ENCODE data around the gene MAGEA6.
"Not testable (repeated sequence)": the region's sequence is repeated elsewhere in the genome, so short reads cannot be mapped to it uniquely, and the experiment has no call there.

The MAGEA6 gene

GRCh38 chrX:152759544-152759943 is 9.9 kb downstream of the MAGEA6 start:
- not testable (repeated sequence) for H3K27me3 ChIP-seq (ENCODE audit: low read depth, low read length); H3K4me1 ChIP-seq (ENCODE audit: control insufficient read depth in 1 of 2, insufficient read depth in 2 of 2, low read length in 2 of 2); H3K27ac ChIP-seq (ENCODE audit: low read length); H3K36me3 ChIP-seq (ENCODE audit: control insufficient read depth in 1 of 2, insufficient read depth in 2 of 2, low read length in 2 of 2); H3K9me3 ChIP-seq (ENCODE audit: control insufficient read depth in 1 of 2, low read length in 2 of 2); H3K4me3 ChIP-seq (ENCODE audit: low read depth in 1 of 2, low read length in 2 of 2)

GRCh38 chrX:152758918-152759317 is 10.6 kb downstream of the MAGEA6 start, which contains the start of gene CSAG3:
Gene CSAG3, plus strand, starts transcription at chrX:152759218.
- H3K36me3 ChIP-seq (ENCODE audit: control insufficient read depth in 1 of 2, insufficient read depth in 2 of 2, low read length in 2 of 2); H3K4me3 ChIP-seq (ENCODE audit: low read depth in 1 of 2, low read length in 2 of 2); H3K9me3 ChIP-seq (ENCODE audit: control insufficient read depth in 1 of 2, low read length in 2 of 2); H3K4me1 ChIP-seq (ENCODE audit: control insufficient read depth in 1 of 2, insufficient read depth in 2 of 2, low read length in 2 of 2); H3K27ac ChIP-seq (ENCODE audit: low read length); H3K27me3 ChIP-seq (ENCODE audit: low read depth, low read length): not testable (repeated sequence)

GRCh38 chrX:152754871-152755270 is 14.6 kb downstream of the MAGEA6 start:
- H3K27me3 ChIP-seq (ENCODE audit: low read depth, low read length); H3K4me3 ChIP-seq (ENCODE audit: low read depth in 1 of 2, low read length in 2 of 2); H3K9me3 ChIP-seq (ENCODE audit: control insufficient read depth in 1 of 2, low read length in 2 of 2); H3K4me1 ChIP-seq (ENCODE audit: control insufficient read depth in 1 of 2, insufficient read depth in 2 of 2, low read length in 2 of 2); H3K36me3 ChIP-seq (ENCODE audit: control insufficient read depth in 1 of 2, insufficient read depth in 2 of 2, low read length in 2 of 2); H3K27ac ChIP-seq (ENCODE audit: low read length): not testable (repeated sequence)

DNA sequence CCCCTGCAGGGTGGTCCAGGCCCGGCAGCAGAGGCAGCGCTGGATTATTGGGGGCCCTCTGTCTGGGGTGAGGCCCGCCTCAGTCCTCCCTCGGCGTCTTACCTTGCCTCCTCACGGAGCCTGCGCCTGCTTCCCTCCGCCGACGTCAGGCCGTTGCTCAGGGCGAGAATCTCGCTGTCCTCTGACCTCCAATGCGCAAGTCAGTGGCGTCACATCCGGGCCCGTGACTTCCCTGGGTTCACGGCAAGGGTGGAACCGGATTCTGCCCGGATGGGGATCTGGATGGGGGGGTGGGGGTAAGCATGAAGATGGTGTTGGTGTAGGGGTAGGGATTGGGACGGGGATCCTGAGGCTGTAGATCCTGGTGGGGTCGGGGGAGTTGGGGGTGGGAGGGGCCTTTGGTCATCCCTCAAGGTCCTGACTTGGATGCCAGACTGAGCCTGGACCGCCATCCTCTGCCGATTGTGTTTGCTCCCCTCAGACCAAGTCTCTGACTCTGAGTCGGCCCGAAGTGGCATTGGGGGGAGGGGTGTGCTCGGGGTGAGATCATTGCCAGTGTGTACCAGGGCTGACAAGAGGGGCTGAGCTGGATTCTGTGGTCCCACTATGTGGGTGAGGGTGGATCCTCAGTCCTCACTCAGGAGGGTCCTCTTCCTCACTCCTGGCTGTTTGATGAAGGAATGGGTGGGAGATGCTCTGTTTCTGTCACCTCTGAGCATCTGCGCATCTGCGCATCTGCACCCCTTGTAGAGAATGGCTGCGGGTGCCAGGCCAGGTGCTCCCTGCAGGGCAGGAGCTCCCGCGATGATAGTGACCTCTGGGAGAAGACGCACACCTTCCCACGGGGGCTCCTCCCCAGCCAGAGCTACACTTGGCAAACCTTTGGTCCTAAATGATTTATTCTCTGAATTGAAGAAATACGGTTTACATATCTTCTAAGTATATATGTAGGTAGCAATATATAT is 15.5 kb downstream of the MAGEA6 start, which contains the start of gene MAGEA2:
Gene MAGEA2, minus strand, starts transcription at position 157 of the 965 bp plus-strand sequence. CDS start 2,479 bp downstream, outside the sequence.
- H3K27ac ChIP-seq (ENCODE audit: low read length); H3K9me3 ChIP-seq (ENCODE audit: control insufficient read depth in 1 of 2, low read length in 2 of 2): not testable (repeated sequence)

GRCh38 chrX:152738560-152738959 is 30.9 kb downstream of the MAGEA6 start:
- no peaks in the 10 kb centered on the region for H3K27me3 ChIP-seq (ENCODE audit: low read depth, low read length)
- H3K36me3 ChIP-seq (ENCODE audit: control insufficient read depth in 1 of 2, insufficient read depth in 2 of 2, low read length in 2 of 2), result no peaks in the 10 kb centered on the region
- no peaks in the 10 kb centered on the region for H3K4me1 ChIP-seq (ENCODE audit: control insufficient read depth in 1 of 2, insufficient read depth in 2 of 2, low read length in 2 of 2)
- no peak overlapping the region for H3K27ac ChIP-seq (ENCODE audit: low read length)
- H3K9me3 ChIP-seq (ENCODE audit: control insufficient read depth in 1 of 2, low read length in 2 of 2), result no peaks in the 10 kb centered on the region
- H3K4me3 ChIP-seq (ENCODE audit: low read depth in 1 of 2, low read length in 2 of 2), result no peak overlapping the region

More for the DNA sequence above, 15.5 kb downstream of the MAGEA6 start, which contains the start of gene MAGEA2:
- not testable (repeated sequence) for H3K36me3 ChIP-seq (ENCODE audit: control insufficient read depth in 1 of 2, insufficient read depth in 2 of 2, low read length in 2 of 2); H3K4me3 ChIP-seq (ENCODE audit: low read depth in 1 of 2, low read length in 2 of 2); H3K4me1 ChIP-seq (ENCODE audit: control insufficient read depth in 1 of 2, insufficient read depth in 2 of 2, low read length in 2 of 2); H3K27me3 ChIP-seq (ENCODE audit: low read depth, low read length)

GRCh38 chrX:152736528-152736927 is 33.0 kb downstream of the MAGEA6 start:
- H3K27me3 ChIP-seq (ENCODE audit: low read depth, low read length); H3K9me3 ChIP-seq (ENCODE audit: control insufficient read depth in 1 of 2, low read length in 2 of 2); H3K4me3 ChIP-seq (ENCODE audit: low read depth in 1 of 2, low read length in 2 of 2); H3K4me1 ChIP-seq (ENCODE audit: control insufficient read depth in 1 of 2, insufficient read depth in 2 of 2, low read length in 2 of 2); H3K36me3 ChIP-seq (ENCODE audit: control insufficient read depth in 1 of 2, insufficient read depth in 2 of 2, low read length in 2 of 2); H3K27ac ChIP-seq (ENCODE audit: low read length): not testable (repeated sequence)

DNA sequence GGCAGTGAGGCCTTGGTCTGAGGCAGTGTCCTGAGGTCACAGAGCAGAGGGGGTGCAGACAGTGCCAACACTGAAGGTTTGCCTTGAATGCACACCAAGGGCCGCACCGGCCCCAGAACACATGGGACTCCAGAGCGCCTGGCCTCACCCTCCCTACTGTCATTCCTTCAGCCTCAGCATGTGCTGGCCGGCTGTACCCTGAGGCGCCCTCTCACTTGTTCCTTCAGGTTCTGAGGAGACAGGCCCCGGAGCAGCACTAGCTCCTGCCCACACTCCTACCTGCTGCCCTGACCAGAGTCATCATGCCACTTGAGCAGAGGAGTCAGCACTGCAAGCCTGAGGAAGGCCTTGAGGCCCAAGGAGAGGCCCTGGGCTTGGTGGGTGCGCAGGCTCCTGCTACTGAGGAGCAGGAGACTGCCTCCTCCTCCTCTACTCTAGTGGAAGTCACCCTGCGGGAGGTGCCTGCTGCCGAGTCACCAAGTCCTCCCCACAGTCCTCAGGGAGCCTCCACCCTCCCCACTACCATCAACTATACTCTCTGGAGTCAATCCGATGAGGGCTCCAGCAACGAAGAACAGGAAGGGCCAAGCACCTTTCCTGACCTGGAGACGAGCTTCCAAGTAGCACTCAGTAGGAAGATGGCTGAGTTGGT is 33.5 kb downstream of the MAGEA6 start:
- Histone ChIP-seq H3K27ac (ENCODE audit: low read length) (no peak overlapping the region), H3K36me3 (ENCODE audit: control insufficient read depth in 1 of 2, insufficient read depth in 2 of 2, low read length in 2 of 2) (no peaks in the 10 kb centered on the region), H3K9me3 (ENCODE audit: control insufficient read depth in 1 of 2, low read length in 2 of 2) (no peaks in the 10 kb centered on the region), H3K4me3 (ENCODE audit: low read depth in 1 of 2, low read length in 2 of 2) (no peak overlapping the region), H3K4me1 (ENCODE audit: control insufficient read depth in 1 of 2, insufficient read depth in 2 of 2, low read length in 2 of 2) (no peaks in the 10 kb centered on the region), H3K27me3 (ENCODE audit: low read depth, low read length) (no peaks in the 10 kb centered on the region)

- Histone ChIP-seq H3K27me3 (ENCODE audit: low read depth, low read length) (no peaks in the 10 kb centered on the region), H3K36me3 (ENCODE audit: control insufficient read depth in 1 of 2, insufficient read depth in 2 of 2, low read length in 2 of 2) (no peaks in the 10 kb centered on the region), H3K4me3 (ENCODE audit: low read depth in 1 of 2, low read length in 2 of 2) (no peak overlapping the region), H3K9me3 (ENCODE audit: control insufficient read depth in 1 of 2, low read length in 2 of 2) (no peaks in the 10 kb centered on the region), H3K4me1 (ENCODE audit: control insufficient read depth in 1 of 2, insufficient read depth in 2 of 2, low read length in 2 of 2) (no peaks in the 10 kb centered on the region), H3K27ac (ENCODE audit: low read length) (no peak overlapping the region)
These were observed 34.4 kb downstream of the MAGEA6 start for GRCh38 chrX:152735101-152735500.

- not testable (repeated sequence) for H3K36me3 ChIP-seq (ENCODE audit: control insufficient read depth in 1 of 2, insufficient read depth in 2 of 2, low read length in 2 of 2); H3K9me3 ChIP-seq (ENCODE audit: control insufficient read depth in 1 of 2, low read length in 2 of 2); H3K27ac ChIP-seq (ENCODE audit: low read length); H3K4me3 ChIP-seq (ENCODE audit: low read depth in 1 of 2, low read length in 2 of 2); H3K27me3 ChIP-seq (ENCODE audit: low read depth, low read length); H3K4me1 ChIP-seq (ENCODE audit: control insufficient read depth in 1 of 2, insufficient read depth in 2 of 2, low read length in 2 of 2)
These were observed 35.2 kb downstream of the MAGEA6 start for GRCh38 chrX:152734143-152734858.

DNA sequence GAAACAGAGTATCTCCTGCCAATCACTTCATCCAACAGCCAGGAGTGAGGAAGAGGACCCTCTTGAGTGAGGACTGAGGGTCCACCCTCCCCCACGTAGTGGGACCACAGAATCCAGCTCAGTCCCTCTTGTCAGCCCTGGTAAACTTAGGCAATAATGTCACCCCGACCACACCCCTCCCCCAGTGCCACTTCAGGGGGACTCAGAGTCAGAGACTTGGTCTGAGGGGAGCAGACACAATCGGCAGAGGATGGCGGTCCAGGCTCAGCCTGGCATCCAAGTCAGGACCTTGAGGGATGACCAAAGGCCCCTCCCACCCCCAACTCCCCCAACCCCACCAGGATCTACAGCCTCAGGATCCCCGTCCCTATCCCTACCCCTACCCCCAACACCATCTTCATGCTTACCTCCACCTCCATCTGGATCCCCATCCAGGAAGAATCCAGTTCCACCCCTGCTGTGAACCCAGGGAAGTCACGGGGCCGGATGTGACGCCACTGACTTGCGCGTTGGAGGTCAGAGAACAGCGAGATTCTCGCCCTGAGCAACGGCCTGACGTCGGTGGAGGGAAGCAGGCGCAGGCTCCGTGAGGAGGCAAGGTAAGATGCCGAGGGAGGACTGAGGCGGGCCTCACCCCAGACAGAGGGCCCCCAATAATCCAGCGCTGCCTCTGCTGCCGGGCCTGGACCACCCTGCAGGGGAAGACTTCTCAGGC is 36.1 kb downstream of the MAGEA6 start, which contains the start of the genes CSAG1 and MAGEA12:
Gene CSAG1, minus strand, starts transcription at position 461 of the 715 bp plus-strand sequence. CDS start 1,261 bp downstream, outside the sequence.
Gene MAGEA12, plus strand, starts transcription at position 497 of the 715 bp plus-strand sequence. CDS start 2,405 bp downstream, outside the sequence.
- H3K4me1 ChIP-seq (ENCODE audit: control insufficient read depth in 1 of 2, insufficient read depth in 2 of 2, low read length in 2 of 2), result no peaks in the 10 kb centered on the region
- H3K27ac ChIP-seq (ENCODE audit: low read length), result no peak within 1 kb of the TSS
- no peaks in the 10 kb centered on the region for H3K27me3 ChIP-seq (ENCODE audit: low read depth, low read length)
- H3K36me3 ChIP-seq (ENCODE audit: control insufficient read depth in 1 of 2, insufficient read depth in 2 of 2, low read length in 2 of 2), result no peaks in the 10 kb centered on the region
- H3K9me3 ChIP-seq (ENCODE audit: control insufficient read depth in 1 of 2, low read length in 2 of 2), result no peaks in the 10 kb centered on the region
- no peak within 1 kb of the TSS for H3K4me3 ChIP-seq (ENCODE audit: low read depth in 1 of 2, low read length in 2 of 2)

Measured in muscle layer of duodenum (tissue), 2 donors.